Stimulated activated CD8-positive, alpha-beta memory T cell treated with anti-CD3 and anti-CD28 coated beads, Interleukin-7, amount 100 ng/mL, for 1 hour (primary cell): ENCODE measurements around the gene UBE2D3.
"Not testable (repeated sequence)": the region's sequence is repeated elsewhere in the genome, so short reads cannot be mapped to it uniquely, and the experiment has no call there.

ENCODE experiments used
- DNase-seq, 2 donors: peaks; one replicate each; pipeline ENCODE4 v3.0.0-alpha.2; 2020; ENCODE audit warnings: low read depth in 2 of 2

UBE2D3 gene

DNA sequence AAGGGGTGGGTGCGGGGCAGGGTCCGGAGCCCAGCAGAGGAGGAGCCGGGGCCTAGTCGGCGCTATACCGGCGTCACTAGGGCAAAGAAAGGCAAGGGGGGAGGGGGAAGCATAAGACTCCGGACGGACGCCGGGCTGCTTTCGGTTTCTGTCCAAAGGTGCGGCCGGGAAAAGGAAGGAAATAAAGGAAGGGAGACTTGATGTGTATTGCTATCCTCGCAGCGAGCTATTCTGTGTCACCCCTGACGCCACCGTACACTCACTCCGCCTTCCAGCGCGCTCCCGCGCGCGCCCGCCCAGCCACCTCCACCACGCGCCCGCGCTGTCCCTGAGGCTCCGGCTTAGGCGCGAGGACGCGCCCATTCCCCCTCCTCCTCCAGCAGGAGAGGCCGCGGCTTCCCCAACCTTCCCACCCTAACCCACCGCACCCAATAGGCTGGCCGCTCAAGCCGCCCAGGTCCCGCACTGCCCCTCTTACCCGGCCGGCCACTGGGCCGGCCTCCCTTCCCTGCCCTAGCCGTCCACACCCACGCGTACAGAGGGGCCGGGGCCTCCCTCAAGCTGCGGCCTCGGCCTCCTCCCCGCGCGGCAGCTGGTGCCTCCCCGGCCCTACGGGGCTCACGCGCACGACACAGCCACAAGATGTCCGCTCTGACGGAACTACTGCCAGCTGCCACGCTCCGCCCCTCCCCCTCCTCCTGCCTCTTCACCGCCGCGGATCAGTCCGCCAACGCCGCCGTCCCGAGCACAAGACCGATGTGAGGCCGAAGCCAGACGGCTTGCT, at the start of gene UBE2D3:
Gene UBE2D3 (minus strand): TSS at position 662 of the 784 bp plus-strand sequence. CDS start 1,043 bp downstream, outside the sequence.
- peak; percentile 79 to 93 for DNase-seq

GRCh38 chr4:102871772-102872171, 44.4 kb upstream of the UBE2D3 start:
- no peak for DNase-seq

GRCh38 chr4:102869569-102870197, 42.3 kb upstream of the UBE2D3 start:
- DNase-seq, result no peak

- DNase-seq, result peak; percentile 76 to 79
Observed at GRCh38 chr4:102868781-102869568, 41.6 kb upstream of the UBE2D3 start, which contains the start of gene CISD2. CISD2 (plus strand) TSS chr4:102868992; CDS start chr4:102869085, 93 bp downstream.

DNA sequence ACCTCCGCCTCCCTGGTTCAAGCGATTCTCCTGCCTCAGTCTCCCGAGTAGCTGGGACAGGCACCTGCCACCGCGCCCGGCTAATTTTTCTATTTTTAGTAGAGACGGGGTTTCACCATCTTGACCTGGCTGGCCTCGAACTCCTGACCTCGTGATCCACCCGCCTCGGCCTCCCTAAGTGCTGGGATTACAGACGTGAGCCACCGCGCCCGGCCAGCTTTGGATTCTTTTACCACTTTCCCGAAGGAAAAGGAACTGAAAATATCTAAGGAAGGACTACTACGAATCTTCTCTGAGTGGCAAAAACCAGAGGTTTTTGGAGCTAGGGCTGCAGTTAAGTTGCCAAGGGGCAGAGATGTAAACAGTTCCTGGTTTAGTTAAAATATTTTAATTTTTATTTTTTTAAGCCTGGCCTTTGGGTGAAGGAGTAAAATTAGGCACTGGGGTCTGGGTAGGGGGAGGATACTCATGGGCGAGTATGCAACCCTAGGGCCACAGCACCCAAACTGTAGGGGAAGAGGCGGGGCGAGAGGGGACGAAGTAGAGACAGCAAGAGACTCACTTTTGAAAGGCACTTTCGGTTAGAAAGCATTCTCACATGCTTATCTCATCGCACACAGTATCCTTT, 40.9 kb upstream of the UBE2D3 start:
- no peak for DNase-seq

- no peak for DNase-seq
Observed at GRCh38 chr4:102867278-102868152, 40.2 kb upstream of the UBE2D3 start.

DNA sequence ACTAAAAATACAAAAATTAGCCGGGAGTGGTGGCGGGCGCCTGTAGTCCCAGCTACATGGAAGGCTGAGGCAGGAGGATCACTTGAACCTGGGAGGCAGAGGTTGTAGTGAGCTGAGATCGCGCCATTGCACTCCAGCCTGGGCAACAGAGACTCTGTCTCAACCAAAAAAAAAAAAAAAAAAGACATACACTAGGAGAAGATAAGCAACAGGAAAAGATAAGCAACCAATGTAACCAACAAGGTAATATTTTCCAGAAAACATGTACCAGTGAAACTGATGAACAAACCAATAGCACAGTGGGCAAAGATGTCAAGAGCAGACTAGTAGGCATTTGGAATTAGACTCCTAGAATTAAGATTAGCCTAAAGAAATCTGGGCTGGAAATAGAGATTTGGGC, 38.0 kb upstream of the UBE2D3 start:
- DNase-seq, result not testable (repeated sequence)

- no peak for DNase-seq
Observed at GRCh38 chr4:102862747-102863146, 35.4 kb upstream of the UBE2D3 start.

DNA sequence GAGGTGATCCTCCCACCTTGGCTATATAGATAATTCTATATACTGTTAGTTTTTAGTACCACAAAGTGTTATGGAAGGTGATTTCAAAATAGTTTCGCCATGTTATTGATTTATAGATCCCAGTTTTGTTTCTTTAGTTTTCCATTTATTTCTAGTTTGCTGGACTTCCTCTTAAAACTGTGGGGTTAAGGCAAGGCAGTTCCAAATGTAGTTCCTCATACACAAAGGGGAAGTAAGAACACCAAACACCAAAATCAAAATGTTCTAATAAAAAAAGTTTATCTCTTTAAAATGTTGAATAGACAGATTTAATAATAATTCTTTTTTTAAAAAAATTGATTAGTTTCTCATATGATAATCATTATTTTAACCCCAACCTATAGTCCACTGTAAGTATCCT, 34.7 kb upstream of the UBE2D3 start:
- DNase-seq, result no peak

GRCh38 chr4:102860611-102861324, 33.4 kb upstream of the UBE2D3 start:
- DNase-seq, result no peak

- no peak for DNase-seq
Observed at GRCh38 chr4:102858828-102859464, 31.6 kb upstream of the UBE2D3 start.

- no peak for DNase-seq
Observed at GRCh38 chr4:102850370-102850769, 23.0 kb upstream of the UBE2D3 start.

DNA sequence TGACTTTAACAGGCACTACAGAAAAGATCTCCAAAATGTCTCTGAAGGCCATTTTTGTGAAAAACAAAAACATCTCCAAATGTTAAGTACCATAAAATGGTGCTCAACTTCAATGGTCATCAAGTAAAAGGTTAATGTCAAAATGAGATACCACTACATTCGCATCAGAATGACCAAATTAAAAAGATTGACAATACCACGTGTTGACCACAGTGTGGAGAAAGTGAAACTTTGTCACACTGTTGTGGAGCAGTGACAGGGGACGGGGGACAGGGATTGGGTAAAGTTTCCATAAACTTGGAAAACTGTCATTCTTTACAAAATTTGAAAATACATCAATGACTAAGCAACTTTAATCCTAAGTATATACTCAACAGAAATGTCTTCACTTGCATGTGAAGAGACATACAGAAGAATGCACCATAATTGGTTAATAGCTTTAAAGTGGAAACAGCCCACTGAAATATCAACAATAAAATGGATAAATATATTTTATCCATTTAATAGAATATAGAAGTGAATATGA, 22.3 kb upstream of the UBE2D3 start:
- no peak for DNase-seq

- no peak for DNase-seq
Observed at GRCh38 chr4:102847687-102848086, 20.3 kb upstream of the UBE2D3 start.

DNA sequence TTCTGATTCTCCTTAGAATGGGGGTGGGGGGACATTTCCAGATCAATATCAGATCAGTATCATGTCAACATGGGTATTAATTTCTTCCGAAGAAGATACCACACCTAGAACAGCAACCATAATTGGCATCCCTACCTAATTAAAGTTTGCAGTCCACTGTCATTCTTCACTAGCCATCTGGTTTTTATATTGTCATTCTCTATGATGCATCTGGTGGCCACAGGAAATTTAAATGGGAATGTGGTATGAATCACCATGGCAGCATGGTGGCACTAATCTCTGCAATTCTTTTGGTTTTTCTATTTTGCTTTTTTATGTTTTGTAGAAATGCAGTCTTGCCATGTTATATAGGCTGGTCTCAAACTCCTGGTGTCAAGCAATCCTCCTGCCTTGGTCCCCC, 16.6 kb upstream of the UBE2D3 start:
- no peak for DNase-seq

DNA sequence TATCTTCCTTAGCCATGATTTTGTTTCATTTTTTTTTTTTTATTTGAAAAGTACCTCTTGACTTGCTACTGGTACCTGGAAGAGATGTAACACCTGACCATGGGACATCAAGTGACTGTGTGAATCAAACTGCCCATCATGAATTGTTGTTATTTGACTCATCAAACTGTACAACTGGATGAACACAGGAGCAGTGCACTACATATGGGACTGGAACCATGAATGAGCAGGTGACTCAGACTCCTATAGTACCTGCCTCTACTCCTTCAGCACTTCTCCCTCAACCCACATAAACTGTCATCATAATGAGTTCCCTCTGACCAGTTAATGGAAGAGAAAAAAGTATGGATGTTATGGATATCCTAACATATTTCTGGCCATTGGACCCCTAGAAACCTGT, 15.9 kb upstream of the UBE2D3 start:
- no peak for DNase-seq

GRCh38 chr4:102842367-102842766, 15.0 kb upstream of the UBE2D3 start:
- DNase-seq, result no peak

GRCh38 chr4:102836596-102836995, 9.2 kb upstream of the UBE2D3 start:
- no peak for DNase-seq

- DNase-seq, result no peak
Observed at GRCh38 chr4:102832667-102833066, 5.3 kb upstream of the UBE2D3 start.

GRCh38 chr4:102832105-102832504, 4.8 kb upstream of the UBE2D3 start:
- no peak for DNase-seq
